HG03196 (cell line): Measurements from ENCODE around the gene HYAL3.

ENCODE experiments used
- ATAC-seq: cut with Tn5 transposase; IDR thresholded peaks from one replicate; pipeline ENCODE4 v1.9.1; 2021; ENCODE audit not compliant: unreplicated experiment

HYAL3 gene

DNA sequence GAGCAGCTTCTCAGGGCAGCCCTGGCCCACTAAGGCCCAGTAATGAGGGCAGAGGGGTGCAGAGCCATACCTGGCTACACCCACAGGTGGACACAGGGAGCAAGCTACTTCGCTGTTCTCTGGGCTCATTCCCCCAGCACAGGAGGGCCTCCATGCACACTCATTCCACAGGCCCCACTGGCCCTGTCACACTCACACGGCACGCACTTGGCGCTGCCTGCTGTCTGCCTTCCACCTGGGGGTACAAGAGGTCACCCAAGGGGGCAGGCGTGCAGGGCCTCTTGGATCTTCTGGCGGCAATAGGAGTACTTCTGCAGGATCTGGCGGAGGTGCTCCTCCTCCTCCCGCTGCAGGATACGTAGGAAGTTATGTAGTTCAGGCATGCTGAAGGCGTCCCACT is 31.1 kb upstream of the HYAL3 start:
- ATAC-seq = no peak

DNA sequence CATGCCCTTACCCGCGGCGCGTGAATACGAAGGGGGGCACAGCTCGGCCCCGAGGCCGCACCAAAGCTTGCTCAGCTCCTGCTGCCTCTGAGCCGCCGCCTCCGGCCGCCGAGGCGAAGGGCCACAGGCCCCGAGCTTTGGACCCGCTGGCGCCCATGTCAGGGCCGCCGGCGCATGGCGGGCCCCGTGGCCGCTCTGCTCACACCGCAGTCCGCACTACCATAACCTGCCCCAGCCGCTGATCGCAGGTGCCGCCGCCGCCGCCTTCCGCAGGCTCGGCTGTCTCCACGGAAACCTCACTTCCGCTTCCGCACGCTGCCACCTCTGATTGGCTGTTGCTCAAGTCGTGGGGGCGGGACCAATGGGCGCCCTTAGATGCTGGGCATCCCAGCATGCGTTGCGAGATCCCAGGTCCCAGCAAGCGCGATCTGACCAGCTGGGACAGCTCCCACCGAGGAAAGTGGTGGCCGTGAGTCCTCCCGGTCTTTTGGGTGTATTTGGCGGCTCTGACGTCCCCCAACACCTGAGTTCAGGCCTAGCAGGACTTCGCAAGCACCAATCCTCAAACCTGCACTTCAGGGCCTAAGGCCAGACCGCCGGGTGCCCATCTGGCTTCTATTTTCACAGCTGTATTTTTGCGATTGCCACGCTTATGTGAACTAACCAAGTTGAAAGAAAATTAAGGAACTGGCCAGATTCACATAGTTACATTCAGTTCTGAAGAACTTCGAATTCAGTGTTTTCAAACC is 28.9 kb upstream of the HYAL3 start, which contains the start of gene TUSC2:
Gene TUSC2 (minus strand): TSS at position 281 of the 749 bp plus-strand sequence. CDS start 124 bp downstream, at position 157.
- peak; percentile 77 for ATAC-seq

DNA sequence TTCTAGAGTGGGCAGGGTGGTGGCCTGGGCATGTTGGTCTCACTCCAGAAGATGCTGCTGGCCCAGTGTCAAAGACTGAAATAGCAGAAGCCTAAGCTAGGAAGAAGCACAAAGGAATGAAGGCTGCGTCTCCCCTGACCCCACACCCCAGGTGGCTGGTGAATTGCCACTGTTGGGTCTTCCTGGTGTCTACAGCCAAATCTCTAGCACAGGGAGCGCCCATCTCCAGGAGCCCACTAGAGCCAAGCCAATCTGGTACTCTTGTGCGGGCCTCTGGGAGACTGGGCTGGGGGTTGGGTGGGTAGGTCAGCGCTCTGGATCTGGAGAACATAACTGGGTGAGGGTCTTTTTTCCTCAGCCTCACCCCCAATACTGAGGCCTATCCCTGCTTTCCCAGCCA is 27.9 kb upstream of the HYAL3 start:
- ATAC-seq = no peak

DNA sequence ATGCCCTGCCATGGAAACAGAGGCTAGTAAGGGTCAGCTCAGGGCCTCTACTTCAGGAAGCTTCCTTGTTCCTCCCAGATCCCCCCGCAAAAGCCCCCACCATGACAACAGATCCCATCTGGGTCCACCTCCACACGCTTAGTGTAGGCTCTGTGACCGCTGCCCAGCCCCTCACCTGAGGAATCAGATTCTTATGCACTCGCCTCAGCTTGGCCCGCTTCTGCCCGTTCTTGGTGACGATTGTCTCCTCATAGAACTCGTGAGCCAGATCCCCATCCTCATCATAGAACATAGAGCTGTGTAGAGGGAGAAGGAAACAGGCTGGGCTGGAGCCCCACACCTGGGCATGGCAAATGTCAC is 27.0 kb upstream of the HYAL3 start:
- no peak for ATAC-seq

DNA sequence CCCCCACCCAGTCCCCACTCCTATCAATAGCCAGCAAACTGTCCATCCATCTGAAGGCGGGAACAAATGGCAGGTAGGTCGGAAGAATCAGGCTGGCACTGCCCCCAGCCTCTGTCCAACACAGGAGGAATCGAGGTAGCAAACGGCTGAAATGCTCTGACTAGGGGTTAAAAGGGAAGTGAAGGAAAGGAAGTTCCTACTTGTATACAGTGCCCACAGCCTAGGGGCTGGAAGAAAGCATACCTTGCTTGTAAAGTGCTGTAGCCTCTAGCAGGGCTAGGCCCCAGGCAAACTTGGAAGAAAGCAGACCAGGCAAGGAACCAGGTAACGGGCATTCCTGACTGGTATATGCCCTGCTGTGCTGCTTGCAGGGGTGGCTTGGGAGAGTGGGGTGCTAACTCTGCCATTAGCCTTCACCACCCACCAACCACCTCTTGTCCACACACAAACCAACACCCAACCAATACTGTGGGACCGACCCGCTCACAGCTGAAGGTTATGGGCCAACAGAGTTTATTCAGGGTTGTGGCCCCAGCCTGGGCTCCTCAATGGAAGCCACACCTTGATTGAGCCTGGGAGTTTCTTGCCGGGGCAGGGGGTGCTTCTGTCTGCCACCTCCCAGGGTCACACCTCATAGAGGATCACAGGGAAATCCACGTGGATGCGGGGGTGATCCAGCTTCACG is 26.4 kb upstream of the HYAL3 start:
- ATAC-seq = no peak

DNA sequence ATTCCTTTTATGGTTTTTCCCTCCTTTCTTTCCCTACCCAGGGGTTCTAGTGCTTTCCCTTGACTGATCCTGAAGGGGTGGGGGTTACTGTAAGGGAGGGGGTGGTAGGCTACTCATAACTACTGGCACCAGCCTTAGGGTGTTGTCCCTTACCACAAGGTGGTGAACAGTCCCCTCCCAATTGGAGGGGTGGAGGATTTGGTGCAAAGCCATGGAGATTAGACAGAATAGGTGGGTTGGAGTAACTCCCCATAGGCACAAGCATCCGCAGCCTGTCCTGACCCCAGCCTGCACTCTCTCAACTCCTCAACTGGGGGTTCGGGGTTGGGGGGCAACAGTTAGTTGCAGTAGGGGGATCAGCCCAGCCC is 25.9 kb upstream of the HYAL3 start:
- no peak for ATAC-seq

DNA sequence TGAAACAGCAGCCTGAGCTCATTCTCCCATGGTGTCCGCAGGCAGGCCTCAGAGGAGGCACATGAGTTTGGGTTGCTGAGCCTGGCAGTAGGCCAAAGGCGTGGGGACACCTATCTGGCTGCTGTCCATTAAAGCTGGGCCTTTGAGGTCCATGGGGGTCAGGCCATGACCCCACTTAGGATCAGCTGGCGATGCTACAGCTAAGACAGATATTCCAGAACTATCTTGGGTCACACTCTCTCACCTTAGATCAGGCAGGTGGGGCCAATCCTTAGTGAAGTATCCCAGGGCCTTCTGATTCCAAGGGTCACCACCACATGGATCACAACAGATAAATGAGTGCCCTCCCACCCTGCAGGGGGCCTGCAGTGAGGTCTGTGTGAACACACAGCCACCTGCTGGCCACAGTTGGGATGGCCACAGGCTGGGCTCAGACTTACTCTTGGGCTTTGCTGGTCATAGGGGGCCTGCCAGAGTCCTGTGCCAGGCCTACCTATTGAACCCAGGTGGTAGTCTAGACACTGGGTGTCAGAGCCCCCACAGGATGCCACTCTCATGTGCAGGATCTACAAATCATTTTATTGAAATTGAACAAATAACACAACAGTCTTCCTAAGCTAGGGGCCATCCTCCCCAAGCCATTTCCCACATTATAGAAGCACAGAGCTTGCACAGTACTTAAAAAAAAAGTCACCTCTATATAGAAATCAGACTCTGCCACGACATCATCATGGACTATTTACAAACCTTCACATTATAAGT is 25.3 kb upstream of the HYAL3 start:
- ATAC-seq = no peak

DNA sequence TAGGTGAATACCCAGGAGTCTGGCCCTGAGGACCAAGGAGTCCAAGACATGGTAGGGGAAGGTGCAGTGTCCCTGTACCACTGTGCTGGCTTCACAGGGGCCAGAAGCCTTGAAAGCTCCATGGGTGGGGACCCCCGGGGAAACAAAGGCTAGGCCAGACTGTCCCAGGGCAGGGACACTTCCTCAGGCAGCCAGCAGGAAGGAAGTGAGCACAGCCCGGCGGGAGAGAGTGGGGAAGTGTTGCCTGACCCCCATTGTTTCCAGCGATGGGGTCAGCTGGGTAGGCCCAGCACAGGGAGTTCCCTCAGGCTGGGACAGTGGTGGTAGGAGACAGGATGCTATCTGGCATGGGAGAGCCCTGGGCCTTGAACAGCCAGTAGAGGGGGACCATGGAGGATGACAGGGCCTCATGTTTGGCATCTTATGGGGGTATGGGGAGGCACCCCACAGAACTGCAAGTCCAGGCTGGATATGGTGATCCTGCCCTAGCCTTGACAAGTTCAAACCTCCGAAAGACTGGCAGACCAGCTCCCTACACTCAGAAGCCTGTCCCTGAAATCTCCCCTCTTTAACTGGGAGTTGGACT is 24.5 kb upstream of the HYAL3 start:
- no peak for ATAC-seq

DNA sequence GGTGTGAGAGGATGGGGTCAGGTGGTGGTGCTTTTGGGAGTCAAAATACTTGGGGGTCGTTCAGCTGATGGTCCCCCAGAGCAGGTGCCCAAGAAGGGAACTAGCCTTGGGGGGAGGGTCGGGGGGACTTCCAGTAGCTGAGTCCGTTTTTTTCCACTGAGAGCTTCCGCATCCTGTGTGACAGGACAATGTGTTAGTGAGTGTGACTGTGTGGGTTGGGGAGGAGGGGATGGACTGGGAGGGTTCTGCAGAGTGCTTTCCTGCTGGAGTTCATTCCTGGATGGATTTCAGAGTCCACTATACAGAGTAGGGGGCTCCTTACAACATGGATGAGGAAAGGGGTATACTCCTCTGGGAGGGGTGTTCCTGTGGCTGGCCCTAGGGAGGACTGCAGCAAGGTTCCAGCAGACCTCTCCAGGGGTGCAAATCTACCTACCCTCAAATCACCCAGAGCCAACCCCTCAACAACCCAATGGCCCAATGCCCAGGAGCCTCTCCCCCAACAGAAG is 23.9 kb upstream of the HYAL3 start:
- ATAC-seq = no peak

DNA sequence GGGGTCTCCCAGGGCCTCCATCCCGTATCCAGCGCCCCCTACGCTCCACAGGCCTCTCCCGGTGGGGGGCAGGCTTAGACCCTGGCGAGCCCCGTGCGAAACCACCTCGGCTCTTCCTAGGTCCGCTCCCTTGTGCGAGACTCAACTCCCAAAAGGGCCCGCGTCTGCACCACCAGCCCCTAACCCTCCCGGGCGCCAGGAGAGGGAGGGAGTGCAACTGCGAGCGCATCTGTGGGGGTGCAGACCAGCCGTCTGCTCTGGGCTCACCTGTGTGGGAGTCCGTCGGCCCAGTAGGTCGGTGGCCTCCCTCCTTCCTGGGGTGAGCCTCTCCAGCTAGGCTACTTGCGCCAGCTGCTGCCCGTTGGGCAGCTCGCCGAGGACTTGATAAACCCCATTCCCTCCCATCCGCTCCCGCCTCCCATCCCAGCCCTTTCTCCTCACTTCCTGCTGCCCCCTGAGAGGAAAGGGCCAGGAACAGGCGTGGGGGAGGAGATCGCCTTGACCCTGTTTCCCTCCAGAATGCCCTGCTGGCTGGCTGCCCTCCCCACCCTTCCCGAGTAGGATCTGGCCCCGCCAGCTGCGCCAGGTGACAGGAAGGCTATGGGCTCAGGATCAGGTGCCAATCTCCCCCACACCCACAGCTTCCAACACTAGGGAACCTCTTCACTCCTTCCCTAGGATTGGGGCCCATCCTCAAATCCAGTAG is 23.3 kb upstream of the HYAL3 start, which contains the start of gene HYAL2:
Gene HYAL2 (minus strand): TSS at position 360 of the 706 bp plus-strand sequence. CDS start 2,256 bp downstream, outside the sequence.
- no peak for ATAC-seq

DNA sequence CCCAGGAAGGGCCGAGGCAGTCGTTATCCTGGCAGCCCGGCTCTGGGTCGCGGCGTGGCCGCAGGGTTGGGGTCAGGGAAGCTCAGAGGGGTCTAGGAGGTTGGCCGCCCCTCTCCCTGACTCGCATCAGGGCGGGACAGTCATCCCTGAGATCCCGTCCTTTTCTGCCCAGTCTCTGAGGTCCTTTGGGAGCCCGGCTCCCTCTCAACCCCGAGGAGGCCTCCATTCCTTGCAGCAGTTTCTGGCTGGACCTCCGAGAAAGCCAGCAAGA is 22.8 kb upstream of the HYAL3 start:
- no peak for ATAC-seq

DNA sequence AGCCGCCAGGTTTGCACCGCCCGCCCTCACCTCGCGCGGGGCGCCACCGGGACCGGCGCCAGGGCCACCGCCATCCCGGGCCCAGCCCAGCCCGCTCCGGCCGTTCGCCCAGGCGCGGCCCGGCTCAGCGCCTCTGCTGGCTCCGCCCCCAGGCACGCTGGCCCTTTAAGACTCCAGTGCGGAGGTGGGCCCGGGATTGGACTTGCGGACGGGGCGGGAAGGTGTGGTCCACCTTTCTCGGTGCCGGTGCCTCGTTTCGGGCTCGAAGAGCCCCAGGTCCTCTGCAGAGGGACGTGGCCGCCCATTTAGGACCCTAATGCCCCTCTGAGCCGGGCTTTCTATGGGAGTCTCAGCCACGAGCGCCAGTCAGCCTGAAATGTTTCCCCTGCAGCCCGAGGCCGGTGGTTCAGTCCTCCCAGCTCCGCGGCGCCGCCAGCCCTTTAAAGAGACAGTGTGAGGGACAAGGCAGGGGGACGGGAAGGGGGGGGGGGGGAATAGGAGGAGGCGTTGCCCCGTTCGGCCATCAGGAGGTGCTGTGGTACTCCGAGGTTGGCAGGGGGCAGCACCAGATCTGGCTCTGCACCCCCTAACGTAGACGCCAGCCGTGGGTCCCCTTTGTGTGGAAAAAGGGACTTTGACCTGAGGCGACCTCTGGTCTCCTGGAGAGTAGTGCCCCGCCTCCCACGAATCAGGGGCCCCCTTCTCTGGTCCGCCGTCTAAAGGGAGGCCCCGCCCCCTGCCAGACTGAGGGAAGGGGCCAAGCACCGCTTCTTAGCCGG is 22.3 kb upstream of the HYAL3 start:
- ATAC-seq = peak; percentile 72

DNA sequence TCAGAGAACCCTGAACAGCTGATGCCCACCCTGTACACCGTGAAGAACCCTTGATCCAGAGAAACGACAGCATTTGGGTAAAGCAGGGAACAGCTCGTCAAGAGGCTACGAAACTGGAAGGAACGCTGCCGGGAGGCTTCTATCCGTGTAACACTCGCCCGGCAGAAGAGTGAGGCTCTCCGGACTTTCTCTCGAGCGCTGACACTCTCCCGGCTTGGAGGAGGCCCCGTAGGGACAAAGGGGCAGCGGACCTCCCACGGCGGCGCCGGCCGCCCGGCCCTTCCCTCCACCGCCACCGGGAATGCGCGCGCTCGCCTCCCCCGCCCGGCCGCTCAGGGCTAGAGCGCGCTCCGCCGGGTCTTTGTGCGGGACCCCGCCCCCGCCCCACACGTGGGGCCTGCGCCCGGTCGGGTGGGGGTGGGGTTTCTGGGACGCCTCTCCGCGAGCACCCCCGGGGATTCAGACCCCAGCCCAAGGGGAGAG is 21.7 kb upstream of the HYAL3 start:
- peak; percentile 40 for ATAC-seq

DNA sequence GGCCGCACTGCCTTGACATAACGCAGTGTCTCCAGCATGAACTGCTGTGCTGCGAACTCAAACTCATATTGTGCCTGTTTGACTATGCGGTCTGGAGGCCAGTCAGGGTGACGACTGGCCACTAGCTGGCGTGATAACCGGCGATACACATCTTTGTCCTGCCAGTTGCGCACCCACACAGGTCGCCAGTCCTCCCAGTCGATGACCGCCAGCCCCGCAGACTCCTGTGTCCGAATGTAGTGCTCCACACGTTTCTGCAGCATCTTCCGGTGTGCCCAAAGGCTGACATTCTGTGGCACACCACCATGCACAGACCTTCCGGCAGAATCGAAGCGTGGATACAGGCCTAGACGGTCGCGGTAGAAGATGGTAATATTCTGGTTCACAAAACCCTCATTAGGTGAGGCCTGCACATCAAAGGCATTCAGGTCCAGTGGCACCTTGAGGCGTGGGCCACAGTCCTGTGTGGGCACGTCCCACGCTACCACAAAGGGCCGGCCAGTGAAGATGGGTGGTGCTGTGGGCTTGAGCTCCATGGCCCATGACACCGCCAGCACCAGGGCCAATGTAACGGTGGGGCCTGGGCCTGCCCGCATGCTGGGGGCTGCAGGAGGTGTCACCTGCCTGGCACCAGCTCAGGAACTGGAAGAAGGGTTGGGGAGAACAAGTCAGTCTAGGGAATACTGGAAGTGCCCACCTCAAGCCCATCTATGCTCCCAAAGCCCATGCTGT is 20.9 kb upstream of the HYAL3 start:
- no peak for ATAC-seq

DNA sequence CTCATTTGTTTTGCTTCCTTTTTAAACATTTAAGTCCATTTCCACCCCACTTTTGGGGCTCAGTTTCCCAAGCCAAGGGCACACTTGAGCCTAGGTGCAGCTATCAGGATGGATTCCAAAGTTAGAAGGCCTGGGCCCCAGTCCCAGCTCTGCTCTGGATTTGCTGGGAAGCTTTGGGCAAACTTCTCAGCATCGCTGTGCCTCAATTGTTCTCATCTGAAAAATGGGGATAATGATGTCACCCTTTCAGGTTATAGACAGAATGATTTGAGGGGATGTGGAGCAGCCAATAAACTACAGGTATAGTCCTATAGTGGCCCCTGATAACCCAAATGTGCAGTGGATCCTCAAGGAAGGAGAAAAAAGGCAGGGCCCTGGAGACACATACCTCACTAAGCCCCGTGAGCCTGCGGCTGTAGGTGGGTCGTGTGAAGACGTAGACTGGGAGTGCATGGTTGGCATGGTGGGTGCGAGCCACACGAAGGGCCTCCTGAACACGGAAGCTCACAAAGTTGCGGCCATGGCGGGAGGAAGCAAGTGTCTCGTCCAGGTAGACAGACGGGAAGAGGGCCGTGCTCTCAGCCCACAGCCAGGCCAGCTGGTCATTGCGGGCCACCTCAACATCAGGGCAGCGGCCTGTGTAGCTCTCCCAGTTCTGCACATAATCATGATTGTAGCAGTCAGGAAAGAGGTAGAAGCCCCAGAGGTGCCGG is 20.1 kb upstream of the HYAL3 start:
- ATAC-seq = no peak

DNA sequence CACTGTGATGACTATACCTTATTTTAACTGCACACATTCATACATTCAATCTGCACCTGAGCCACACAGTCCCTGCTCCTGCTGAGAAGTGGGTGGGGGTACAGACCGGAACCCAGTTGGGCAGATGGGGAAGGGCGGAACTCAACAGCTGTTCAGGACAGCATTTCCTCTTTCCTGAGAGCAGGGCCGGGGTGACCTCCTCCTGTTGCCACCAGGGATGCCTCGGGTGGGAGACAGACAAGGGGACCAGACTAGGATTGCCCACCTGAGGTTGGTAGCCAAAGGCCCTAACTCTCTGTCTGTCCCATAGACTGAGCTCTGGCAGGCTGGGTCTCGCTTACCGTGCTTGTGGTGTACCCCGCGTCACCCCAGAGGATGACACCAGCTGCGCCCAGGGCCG is 19.4 kb upstream of the HYAL3 start:
- no peak for ATAC-seq

DNA sequence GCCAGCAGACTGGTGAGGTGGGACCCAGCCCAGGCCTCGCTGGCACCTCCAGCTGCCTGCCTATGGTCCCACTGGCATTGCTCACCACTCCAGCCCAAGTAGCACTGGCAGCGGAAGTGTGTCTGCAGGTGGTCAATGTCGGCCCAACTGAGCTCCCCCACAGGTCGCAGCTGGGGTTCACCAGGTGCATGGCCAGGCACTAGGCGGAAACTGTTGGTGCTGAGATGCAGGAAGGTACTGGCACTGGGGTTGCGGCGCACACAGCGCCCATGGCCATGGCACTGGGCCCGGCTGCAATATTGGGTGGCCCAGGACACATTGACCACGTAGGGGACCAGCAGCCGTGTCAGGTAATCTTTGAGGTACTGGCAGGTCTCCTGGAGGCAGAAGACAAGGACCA is 19.0 kb upstream of the HYAL3 start:
- no peak for ATAC-seq

DNA sequence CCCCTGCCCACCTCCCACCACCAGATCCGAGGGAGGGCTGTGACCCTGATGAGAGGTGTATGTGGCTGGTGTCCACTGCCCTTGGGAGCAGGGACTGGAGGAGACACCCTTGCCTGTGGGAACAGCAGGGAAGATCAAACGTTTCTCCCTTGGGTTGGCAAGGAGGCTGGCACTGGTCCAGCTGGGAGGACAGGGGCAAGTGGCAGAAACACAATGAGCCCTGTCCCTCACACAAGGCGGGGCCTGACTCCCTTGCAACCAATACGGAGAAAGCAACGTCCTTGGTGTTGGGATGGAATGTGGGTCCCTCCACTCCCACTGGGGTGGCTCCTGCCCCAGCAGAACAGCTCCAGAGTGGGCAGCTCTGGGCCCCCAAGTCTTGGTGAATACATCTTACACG is 18.1 kb upstream of the HYAL3 start:
- ATAC-seq = no peak
